Stimulated activated CD8-positive, alpha-beta memory T cell treated with anti-CD3 and anti-CD28 coated beads, Interleukin-15, amount 100 ng/mL, for 1 hour (primary cell): ENCODE data around the gene PDE6B.
"Not testable (repeated sequence)": the region's sequence is repeated elsewhere in the genome, so short reads cannot be mapped to it uniquely, and the experiment has no call there.

ENCODE experiments used
- DNase-seq: peaks from one replicate; pipeline ENCODE4 v3.0.0-alpha.2; 2020; ENCODE audit warnings: low read depth

Gene PDE6B

DNA sequence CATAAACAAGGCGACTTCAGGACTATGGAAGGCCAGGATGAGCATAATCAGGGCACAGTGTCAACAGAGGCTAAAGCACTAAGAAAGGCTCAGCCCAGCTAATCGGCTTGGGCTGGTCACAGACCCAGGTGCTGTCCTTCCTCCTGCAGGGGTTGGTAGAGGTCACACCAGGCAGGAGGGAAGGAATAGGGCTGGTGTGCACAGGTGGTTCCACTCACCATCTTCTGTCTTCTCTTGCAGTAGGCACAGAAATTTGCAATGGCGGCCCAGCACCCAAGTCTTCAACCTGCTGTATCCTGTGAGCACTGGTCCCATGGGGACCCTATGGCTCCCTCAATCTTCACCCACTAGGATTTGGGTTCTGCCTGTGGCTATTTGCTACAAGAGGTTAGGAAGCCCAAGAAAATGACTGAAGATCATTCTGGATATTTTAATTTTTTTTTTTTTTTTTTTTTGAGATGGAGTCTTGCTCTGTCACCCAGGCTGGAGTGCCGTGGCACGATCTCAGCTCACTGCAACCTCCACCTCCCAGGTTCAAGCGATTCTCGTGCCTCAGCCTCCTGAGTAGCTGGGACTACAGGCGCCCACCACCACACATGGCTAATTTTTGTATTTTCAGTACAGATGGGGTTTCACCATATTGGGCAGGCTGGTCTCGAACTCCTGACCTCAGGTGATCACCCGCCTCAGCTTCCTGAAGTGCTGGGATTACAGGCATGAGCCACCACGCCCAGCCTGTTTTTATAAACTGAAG lies 44.6 kb downstream of the PDE6B start:
- not testable (repeated sequence) for DNase-seq

DNA sequence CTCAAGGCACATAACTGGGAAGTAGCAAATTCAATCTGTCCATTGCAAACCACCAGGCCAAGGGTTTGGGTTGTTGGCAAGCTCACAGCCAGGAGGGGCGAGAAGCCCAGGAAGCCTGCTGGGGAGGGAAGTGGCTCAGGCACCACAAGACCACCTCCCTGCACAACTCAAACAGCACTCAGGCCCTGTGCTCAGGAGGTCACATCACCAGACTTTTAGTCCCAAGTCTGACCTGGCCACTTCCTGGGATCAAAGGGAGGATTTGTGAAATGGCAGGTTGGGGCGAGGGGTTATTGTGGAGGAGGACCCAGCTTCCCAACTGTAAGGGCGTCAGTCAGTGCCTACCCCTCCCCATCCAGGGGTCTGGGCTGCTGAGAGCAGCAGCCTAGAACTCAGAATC lies 46.4 kb downstream of the PDE6B start:
- no peak for DNase-seq

DNA sequence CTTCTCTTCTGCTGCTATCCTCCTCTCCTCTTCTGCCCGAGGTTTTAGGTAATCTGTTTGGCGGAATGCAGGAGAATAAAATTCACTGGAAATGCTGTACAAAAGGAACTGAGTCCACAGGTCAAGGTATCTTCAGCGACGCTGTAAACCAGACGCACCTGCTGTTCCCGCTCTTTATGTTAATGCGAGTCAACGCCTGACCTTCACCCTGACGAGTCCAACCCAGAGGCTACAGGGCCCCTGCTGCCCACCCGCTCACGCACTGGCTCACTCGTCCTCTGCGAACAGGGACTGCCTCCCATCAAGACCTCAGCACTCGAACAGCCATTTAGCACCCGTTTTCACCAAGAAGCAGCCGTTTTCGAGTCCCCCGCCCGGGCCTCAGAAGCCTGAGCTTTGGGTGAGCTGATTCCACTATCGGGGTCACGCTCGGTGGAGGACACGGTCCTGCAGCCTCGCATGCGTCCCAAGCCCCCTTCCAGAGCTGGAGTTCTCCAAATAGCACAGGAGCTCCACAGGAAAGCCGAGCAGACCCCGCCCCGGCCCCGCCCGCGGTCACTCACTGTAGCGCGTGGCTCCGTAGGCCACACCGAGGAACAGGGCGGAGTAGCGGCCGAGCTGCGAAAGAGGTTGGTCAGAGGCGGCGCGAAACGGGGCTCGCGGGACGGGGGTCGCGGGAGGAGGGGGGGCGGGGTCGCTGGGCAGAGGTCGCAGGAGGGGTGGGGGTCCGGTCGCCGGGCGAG lies 48.1 kb downstream of the PDE6B start:
- no peak for DNase-seq

DNA sequence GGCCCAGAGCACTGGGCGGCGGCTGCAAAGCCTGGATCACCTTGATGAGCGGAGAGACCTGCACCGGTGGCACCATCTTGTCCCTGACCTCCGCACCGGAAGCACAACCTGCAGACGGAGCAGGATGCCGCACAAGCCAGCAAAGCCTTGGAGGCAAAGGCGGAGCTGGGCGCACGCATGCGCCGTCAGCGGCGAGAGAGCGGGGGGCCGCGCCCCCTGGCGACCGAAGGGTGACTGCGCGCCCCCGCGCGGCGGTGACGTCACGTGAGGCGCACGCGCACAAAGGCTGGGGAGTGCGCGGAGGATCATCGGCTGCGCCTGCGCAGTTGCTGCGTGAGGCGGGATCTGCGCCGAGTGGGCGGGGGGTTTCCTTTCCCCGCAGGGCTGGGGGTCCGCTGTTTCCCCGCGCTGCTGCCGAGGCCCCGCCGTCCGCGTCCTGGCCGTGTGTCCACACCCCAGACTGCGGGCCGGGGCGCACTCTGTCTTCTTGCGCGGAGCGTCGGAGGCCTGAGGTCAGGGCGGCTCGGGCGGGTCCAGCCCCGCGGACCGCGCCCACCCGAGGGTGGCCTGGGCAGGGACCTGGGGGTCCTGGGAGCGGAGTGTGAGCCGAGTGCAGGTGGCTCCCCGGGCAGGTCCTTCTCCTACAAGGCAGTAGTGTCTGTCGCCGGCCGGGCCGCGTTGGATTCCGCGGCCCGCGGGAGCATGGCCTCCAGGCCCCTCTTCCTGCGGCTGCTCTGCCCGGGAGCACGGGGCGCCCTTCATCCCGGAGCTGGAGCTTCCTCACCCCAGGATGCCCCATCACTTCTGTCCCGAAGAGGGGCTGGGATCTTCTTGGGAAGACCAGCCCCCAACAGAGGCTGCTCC lies 49.0 kb downstream of the PDE6B start, which contains the start of the genes ATP5ME and MYL5:
Gene ATP5ME (minus strand): TSS at position 105 of the 864 bp plus-strand sequence. CDS start 29 bp downstream, at position 76.
Gene MYL5 (plus strand): TSS at position 371 of the 864 bp plus-strand sequence. CDS start 3,485 bp downstream, outside the sequence.
- DNase-seq = peak; percentile 92

DNA sequence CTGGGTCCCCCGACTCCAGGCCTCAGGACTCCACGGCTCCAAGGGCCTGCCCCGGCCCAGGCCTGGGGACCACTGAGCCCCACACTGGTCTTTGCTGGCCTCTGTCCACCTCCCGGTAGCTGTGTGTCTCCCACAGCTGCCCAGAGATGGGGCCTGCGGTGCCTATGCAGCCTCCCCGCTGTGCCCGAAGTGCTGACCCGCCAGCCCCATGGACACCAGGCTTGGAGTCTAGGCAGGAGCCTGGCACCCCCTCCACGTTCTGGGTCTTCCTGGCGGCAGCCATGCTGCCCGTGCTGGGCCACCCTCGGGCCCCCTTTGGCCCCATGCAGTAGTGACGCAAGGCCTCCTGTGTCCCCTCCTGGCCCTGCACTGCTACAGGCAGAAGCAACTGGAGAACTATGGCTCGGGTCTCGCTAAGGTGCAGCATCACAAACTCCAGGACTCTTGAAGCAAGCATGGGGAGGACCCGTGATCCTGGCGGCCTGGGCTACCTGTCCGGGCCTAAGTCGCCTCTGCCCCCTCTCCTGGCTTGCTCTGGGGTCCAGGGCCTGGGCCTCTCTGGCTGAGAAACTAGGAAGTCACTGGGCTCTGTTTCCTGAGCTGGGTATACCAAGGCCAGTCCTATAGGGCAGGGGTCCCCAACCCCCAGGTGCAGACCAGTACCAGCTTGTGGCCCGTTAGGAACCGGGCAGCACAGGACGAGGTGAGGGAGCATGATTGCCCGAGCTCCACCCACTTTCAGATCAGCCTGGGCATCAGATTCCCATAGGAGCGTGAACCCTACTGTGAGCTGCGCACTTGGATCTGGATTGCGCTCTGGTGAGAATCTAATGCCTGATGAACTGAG lies 49.9 kb downstream of the PDE6B start:
- DNase-seq = no peak

DNA sequence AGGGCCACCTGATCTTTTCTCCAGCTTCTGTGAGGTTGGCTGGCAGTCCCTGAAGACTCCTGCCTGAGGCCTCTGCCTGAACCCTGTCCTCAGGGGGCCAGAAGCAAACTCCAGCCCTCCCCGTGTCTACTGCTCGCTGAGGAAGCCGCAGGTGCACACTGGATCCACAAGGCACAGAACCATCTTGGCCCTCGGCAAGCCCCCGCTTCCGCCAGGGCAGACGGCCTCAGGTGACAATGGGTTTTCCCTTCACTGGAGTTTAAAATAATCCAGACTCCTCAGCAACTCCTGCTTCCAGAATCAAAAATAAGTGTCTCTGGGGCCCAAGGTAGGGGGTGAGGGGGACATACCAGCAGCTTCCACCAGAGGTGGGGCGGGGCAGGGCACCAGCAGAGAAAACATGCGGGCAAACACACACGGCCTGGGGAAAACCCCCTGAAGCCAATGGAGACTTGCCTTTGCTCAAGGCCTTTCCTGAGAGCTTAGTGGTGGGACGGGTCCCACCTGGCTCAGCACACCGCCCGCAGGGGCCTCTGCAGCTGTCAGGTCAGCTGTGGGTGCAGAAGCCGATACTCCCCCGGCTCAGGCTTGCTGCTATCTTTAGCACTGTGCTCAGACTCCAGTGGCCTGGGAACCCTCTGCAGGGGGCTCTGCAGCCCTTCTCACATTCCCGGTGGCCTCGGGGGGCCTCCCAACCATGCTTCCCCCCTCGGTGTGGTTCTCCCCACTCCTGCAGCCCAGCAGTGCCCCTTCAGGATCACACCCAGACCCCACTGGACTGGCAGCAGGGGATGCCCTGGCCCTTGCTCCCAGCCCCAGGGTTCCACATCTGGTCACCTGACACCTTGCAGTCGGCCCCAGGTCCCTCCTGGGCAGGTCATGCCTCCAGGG lies 50.9 kb downstream of the PDE6B start:
- DNase-seq = no peak

DNA sequence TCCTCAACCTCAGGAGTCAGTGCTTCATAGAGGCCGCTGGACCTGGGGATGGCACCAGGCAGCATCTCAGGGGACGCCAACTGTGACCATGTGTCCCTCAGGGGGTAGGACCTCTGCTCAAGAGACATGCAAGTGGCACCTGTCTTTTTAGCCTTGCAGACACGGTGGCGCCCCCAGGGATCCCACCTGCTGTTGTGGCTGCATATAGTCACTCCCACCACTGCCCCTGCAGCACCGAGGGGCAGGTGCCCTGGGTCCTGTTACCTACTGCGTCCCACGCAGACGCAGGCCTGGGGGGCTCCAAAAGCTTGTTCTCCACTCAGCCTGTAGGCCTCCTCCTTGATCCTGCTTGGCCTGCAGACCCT lies 51.5 kb downstream of the PDE6B start:
- no peak for DNase-seq

DNA sequence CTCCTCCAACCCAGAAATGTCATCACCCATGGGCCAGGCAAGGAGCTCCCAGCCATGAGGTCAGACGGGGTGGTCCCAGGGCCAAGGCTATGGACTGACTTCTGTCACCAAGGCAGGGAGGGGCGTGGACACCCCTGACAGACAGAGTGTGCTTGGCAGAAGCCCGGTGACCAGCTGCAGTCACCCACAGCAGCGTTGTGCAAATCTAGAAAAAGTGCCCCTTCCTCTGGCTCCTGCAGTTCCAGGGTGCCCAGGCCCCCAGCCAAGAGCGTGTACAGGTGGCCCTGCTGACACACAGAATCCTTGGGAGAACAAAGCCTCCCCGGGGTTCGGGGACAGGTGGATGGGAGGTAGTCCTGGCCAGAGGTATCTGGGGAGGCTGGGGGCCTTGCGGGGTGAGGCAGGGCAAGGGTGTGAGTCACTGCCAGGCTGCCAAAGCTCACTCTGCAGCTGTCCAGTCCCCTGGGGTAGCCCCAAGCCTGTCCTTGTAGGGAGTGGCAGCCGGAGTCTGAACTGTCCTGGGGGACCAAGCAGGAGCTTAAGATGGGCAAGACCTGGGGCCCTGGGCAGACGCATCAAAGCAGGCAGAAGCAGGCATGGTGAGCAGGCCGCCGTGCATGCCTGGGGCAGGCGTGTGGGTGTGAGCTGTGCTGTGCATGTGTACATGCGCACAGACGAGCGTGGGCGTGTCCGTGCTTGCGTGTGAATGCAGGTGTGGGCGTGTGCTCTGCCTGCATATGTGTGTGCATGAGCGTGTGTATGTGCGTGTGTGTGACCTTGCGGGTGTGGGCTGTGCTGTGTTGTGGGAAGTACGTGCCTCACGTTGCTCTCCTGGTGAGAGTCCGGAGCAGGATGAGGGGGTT lies 52.3 kb downstream of the PDE6B start:
- no peak for DNase-seq

DNA sequence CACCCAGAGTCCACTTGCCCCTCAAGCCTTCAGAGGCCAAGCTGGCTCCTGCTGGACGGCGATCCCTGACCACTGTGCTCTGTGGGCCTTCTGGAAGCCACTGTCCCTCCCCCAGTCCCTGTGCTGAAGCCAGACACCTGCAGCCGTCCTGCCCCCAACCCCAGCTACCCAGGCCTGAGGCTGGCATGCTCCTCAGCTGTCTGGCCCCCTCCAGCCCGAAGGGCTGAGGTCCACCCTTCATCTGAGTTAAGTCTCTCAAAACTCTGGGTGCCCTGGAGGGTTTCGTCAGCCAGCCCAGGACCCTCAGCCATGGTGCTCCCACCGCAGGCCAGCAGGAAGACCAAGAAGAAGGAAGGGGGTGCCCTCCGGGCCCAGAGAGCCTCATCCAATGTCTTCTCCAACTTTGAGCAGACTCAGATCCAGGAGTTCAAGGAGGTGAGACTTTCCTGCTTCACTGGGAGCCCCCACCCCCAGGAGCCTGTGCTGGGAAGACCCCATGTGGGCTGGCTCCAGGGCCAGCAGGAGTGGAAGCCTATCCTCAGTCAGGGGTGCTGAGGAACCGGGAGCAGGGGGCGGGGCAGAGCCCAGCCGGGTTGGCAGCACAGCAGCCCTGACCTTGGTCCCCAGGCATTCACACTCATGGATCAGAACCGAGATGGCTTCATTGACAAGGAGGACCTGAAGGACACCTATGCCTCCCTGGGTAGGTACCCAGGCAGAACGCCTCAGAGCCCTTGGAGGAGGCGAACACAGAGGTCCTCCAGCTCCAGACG lies 53.1 kb downstream of the PDE6B start:
- DNase-seq = no peak

DNA sequence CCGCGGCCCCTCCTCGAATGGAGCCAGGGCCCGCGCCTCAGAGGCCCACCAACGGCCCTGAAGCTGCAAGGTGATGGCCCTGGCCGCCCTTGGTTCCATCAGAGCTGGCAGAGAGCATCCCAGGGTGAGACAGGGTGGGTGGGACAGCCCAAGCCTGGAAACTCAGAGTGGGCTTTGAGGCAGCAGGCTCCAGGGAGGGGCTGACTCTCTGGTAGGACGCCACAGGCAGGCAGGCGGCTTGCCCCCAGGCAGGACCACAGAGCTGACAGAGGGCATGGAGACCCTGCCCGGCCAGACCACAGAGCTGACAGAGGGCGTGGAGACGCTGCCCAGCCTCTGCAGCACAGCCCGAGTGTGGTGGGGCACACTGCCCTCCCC lies 53.7 kb downstream of the PDE6B start:
- no peak for DNase-seq

DNA sequence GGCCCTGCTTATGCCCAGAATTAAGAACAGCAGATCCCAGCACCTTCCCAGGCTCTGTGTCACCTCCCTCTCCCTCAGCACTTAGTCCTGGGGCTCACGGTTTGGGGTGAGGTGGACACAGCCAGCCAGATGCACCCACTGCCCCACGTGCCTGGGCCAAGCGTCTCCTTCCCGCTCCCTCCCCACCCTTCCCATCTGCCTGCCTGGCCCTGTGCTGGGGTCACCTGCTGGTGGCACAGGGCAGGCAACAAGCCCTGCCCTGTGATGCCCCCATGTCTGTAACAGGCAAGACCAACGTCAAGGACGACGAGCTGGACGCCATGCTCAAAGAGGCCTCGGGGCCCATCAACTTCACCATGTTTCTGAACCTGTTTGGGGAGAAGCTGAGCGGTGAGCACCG lies 54.3 kb downstream of the PDE6B start:
- DNase-seq = no peak

DNA sequence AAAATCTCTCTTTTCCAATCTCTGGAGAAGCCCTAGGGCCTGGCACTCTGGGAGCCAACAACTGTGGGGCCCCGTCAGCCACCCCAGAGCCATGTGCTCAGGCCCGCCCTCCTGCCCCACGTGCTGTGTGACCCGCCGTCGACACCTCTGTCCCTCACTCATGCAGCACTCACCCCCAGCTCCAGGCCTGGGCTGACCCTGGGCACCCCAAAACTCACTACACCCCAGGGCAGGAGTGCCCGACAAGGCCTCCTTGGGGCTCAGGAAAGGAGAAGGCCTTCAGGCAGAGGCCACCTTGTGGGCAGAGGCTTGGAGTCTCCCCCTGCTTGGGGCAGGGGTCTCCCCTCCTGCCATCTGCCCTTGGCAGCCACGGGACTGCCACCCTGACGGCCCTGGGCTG lies 54.7 kb downstream of the PDE6B start:
- DNase-seq = no peak

DNA sequence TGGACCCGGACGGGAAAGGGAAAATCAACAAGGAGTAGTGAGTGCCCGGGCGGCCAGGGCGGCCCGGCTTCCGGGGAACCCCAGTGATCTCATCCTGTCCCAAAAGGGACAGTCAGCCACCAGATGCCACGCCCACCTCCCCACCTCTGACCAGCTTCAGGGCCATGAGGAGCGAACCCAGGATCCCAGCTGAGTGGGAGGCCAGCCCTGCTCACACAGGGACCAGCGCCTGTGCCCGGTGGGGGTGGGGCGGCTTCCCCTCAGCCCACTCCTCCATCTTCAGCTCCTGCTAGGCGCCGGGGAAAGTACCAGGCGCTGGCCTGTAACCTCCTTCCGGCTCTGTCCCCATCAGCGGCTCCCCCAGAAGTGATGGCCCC lies 55.2 kb downstream of the PDE6B start:
- no peak for DNase-seq

DNA sequence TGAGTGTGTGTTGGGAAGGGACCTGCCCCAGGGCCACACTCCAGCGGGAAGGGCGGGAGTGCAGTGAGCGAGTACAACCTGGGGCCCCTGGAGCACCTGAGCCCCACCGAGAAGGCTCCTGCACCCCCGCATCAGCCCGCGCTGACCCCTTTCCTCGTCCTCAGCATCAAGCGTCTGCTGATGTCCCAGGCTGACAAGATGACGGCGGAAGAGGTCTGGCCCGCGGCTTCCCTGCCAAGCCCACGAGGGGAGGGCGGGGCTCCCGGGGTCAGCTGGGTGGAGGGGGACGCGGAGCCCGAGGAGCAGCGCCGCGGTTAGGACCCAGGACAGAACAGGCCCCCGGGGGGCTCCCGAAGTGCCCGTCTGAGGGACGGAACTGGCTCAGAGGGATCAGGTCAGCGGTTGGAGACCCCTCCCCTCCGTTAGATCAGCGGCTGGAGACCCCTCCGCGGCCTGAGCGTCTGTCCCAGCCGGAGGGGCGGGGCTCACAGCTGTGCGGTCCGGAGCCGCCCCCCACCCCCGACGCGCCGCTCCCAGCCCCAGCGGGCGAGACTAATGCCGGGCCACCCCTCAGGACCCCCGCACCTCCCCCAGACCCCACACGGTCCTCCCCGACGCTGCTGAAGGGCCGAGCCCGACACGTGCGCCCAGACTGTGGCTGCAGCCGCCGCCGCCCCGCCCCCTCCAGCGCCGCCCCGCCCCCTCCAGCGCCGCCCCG lies 55.7 kb downstream of the PDE6B start:
- DNase-seq = no peak

DNA sequence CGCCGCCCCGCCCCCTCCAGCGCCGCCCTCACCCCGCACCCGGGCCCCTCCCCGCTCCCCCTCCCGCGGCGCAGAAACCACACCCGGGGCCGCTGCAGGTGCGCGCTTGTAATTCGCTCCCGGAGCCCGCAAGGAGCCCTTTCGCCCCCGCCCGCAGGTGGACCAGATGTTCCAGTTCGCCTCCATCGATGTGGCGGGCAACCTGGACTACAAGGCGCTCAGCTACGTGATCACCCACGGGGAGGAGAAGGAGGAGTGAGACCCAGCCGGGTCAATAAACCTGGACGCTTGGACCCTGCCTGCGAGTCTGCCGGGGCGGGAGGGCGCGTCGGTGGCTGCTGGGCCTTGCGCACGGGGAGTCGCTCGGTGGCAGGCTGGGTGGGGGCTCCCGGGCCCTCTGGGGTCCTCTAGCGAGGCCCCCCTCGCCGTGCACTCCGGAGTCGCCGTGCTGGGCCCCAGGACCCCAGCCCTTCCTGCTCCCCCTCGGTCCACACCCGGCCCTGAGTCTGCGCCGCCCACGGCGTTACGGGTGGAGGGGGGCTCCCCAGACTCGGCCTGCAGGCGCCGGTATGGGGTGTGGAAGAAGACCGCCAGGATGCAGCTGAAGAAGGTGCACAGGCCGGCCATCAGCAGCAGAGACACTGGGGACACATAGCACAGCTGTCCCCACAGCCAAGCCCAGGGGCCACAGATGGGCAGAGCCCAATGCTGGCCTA lies 56.5 kb downstream of the PDE6B start:
- no peak for DNase-seq

DNA sequence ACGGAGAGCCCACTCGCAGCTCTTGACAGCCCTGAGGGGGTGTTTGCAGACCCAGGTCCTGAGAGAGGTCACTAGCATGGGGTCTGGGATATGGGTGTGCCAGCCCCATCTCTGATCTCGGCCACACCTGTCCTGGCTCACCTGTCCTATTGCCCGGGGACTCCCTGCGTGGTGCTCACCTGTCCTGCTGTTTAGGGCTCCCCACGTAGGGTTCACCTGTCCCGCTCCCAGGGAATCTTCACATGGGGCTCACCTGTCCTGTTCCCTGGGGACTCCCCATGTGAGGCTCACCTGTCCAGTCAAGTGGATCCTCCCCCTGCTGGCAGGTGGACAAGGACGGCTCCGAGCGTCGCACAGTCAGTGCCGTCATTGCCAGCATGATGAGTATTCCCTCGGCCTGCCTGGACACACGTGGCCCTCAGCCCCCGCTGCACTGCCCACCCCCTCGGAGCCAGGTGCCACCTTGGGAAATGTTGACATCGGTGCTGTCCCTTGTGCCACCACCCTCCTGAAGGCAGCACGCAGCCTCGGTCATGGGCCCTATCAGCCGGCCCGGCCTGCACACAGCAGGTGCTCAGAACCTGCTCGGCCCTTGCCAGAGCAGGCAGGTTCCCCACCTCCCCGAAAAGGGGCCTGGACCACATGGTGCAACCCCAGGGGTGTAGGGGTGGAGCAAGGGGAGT lies 57.3 kb downstream of the PDE6B start:
- no peak for DNase-seq
